ENCODE data around the gene MAGI1.

DNA sequence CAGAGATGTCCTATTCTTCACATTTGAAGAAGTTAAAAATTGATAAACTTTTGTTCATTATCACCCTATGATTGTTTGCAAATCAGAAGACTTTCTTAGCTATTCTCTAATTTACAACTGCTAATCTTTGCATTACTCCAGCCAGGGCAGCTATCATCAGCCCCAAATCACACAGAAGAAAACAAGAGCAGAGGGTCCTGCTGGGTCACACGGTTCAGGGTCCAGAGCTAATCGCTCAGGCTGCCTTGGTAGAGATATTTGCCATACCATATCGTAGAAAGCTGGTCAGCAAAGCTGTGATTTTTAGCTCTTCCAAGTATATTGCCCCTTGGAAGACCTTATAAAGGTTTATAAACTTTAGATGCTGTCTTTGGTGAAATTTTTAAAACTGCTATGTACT is 181.4 kb downstream of the MAGI1 start:
- no peak for TF ChIP-seq POLR2A (IDR thresholded peaks at IDR 0.05)
- TF ChIP-seq, protein P1, sequence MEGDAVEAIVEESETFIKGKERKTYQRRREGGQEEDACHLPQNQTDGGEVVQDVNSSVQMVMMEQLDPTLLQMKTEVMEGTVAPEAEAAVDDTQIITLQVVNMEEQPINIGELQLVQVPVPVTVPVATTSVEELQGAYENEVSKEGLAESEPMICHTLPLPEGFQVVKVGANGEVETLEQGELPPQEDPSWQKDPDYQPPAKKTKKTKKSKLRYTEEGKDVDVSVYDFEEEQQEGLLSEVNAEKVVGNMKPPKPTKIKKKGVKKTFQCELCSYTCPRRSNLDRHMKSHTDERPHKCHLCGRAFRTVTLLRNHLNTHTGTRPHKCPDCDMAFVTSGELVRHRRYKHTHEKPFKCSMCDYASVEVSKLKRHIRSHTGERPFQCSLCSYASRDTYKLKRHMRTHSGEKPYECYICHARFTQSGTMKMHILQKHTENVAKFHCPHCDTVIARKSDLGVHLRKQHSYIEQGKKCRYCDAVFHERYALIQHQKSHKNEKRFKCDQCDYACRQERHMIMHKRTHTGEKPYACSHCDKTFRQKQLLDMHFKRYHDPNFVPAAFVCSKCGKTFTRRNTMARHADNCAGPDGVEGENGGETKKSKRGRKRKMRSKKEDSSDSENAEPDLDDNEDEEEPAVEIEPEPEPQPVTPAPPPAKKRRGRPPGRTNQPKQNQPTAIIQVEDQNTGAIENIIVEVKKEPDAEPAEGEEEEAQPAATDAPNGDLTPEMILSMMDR (IDR thresholded peaks at IDR 0.05): no peak
